Naive thymus-derived CD4-positive, alpha-beta T cell (primary cell): ENCODE data around the gene KIF2A. TPM values are rescaled to one million over a fixed set of nuclear protein-coding genes. Genes with fewer than 3 reads are reported as not detected.

Source experiments
- ATAC-seq: fragments of 150-1000 bp; cut with Tn5 transposase; 2 replicates; pipeline ENCODE4 v1.10.0; 2021; ENCODE audit warnings: mild to moderate bottlenecking, moderate library complexity
- CTCF ChIA-PET: fragments of 350-600 bp; sonication (Branson Sonifier 250); formaldehyde crosslinking; loops from one replicate; lab custom pipeline; 2021; ENCODE audit warnings: antibody characterized with exemption; lab: Charles Lee
- POLR2A ChIA-PET: fragments of 350-600 bp; sonication (Branson Sonifier 250); formaldehyde crosslinking; loops from one replicate; lab custom pipeline; 2021; ENCODE audit warnings: antibody characterized with exemption, inconsistent platforms; lab: Charles Lee
- DNase-seq, 9 donors: peaks; one replicate each; pipeline versions ENCODE4 v3.0.0 to v3.0.0-alpha.2; 2020 to 2022; ENCODE audit warnings: mixed read lengths in 1 of 9
- H3K27ac ChIP-seq: one replicate; pipeline ENCODE4 v1.7.0; 2013; ENCODE audit warnings: mild to moderate bottlenecking, low read depth, low read length, moderate library complexity
- H3K27me3 ChIP-seq, 2 donors: one replicate each; pipeline ENCODE4 v1.7.0; 2013; ENCODE audit warnings: low read length in 2 of 2, mild to moderate bottlenecking in 2 of 2, moderate library complexity in 2 of 2; ENCODE audit not compliant: control insufficient read depth in 2 of 2, insufficient read depth in 2 of 2
- H3K36me3 ChIP-seq, 3 experiments: 1 replicate in 2 of 3; 2 replicates in 1 of 3; pipeline ENCODE4 v1.7.0; 2013; ENCODE audit warnings: low read length in 3 of 3, mild to moderate bottlenecking in 3 of 3, moderate library complexity in 1 of 3; ENCODE audit not compliant: insufficient read depth in 3 of 3, control insufficient read depth in 2 of 3
- H3K4me1 ChIP-seq, 2 donors: one replicate each; pipeline ENCODE4 v1.7.0; 2013; ENCODE audit warnings: low read length in 2 of 2, mild to moderate bottlenecking in 2 of 2, moderate library complexity in 1 of 2; ENCODE audit not compliant: control insufficient read depth in 2 of 2, insufficient read depth in 2 of 2
- H3K4me3 ChIP-seq: 2 replicates; pipeline ENCODE4 v1.7.0; 2013; ENCODE audit warnings: mild to moderate bottlenecking, low read length
- H3K9me3 ChIP-seq, 3 experiments: 1 replicate in 2 of 3; 2 replicates in 1 of 3; pipeline ENCODE4 v1.7.0; 2013; ENCODE audit warnings: low read length in 3 of 3; ENCODE audit not compliant: control insufficient read depth in 2 of 3
- H3K27ac Mint-ChIP-seq, 9 donors: one replicate each; pipeline ENCODE4 v1.8.0; 2020 to 2022; ENCODE audit warnings: mixed read lengths in 9 of 9, mild to moderate bottlenecking in 8 of 9, moderate library complexity in 5 of 9, inconsistent platforms in 2 of 9
- H3K27me3 Mint-ChIP-seq, 5 donors: one replicate each; pipeline ENCODE4 v1.8.0; 2021 to 2022; ENCODE audit warnings: mixed read lengths in 5 of 5, mild to moderate bottlenecking in 1 of 5
- H3K36me3 Mint-ChIP-seq, 5 donors: one replicate each; pipeline ENCODE4 v1.8.0; 2020 to 2022; ENCODE audit warnings: mixed read lengths in 5 of 5, mild to moderate bottlenecking in 3 of 5, inconsistent platforms in 1 of 5
- H3K4me1 Mint-ChIP-seq, 7 donors: one replicate each; pipeline ENCODE4 v1.8.0; 2020 to 2022; ENCODE audit warnings: mixed read lengths in 7 of 7, mild to moderate bottlenecking in 3 of 7, inconsistent platforms in 1 of 7
- H3K4me3 Mint-ChIP-seq, 10 donors: one replicate each; pipeline ENCODE4 v1.8.0; 2020 to 2022; ENCODE audit warnings: mild to moderate bottlenecking in 10 of 10, mixed read lengths in 10 of 10, moderate library complexity in 6 of 10, inconsistent platforms in 2 of 10
- H3K9me3 Mint-ChIP-seq, 11 donors: one replicate each; pipeline ENCODE4 v1.8.0; 2020 to 2022; ENCODE audit warnings: mixed read lengths in 11 of 11, mild to moderate bottlenecking in 4 of 11, inconsistent platforms in 1 of 11, moderate library complexity in 1 of 11
- intact Hi-C, 2 donors: fragments of 100-400 bp; cut with micrococcal nuclease; formaldehyde crosslinking; loops; one replicate each; pipeline ENCODE4 v1.15.1; 2023
- polyA plus RNA-seq, 2 donors: library from polyadenylated mRNA; unstranded; fragments of 300-500 nt; fragmentation: Illumina TruSeq; gene quantifications; one replicate each; pipeline ENCODE4 v1.2.3, GENCODE V29; 2021
- total RNA-seq, 6 experiments: library from RNA in 5 of 6; stranded (reverse) in 5 of 6; gene quantifications; 1 replicate in 5 of 6; 2 replicates in 1 of 6; pipeline ENCODE4 v1.2.3 and lab custom pipeline; 2021 to 2026

The KIF2A gene
- total and polyA plus RNA-seq, 7 experiments from 2014 or later: 73.5 to 179 (median 142) TPM

- Histone ChIP-seq H3K36me3 (peaks cover 6 to 63% (median 9%) of the 10 kb centered on the region in 3 experiments), H3K27ac (no peak overlapping the region), H3K4me1 (no peaks in the 10 kb centered on the region), H3K4me3 (no peak overlapping the region), H3K27me3 (no peaks in the 10 kb centered on the region), H3K9me3 (no peaks in the 10 kb centered on the region)
- H3K9me3 Mint-ChIP-seq: no peaks in the 10 kb centered on the region
- ChIA-PET POLR2A (interaction anchor here (1.1 to 1.7 kb wide), 2 partner anchors 8 to 10 kb away, joined by 3 to 13 read pairs; partner anchors contain the start of gene DIMT1), CTCF (no interaction called here)
- no peak overlapping the region for H3K4me3 Mint-ChIP-seq
- peak overlapping the region in 4 of 9 donors; percentile 48 to 71 (median 53) for H3K27ac Mint-ChIP-seq
- H3K27me3 Mint-ChIP-seq: no peaks in the 10 kb centered on the region
- peaks cover 4 to 27% (median 6%) of the 10 kb centered on the region in 7 donors for H3K4me1 Mint-ChIP-seq
- no peak for DNase-seq
- intact Hi-C loops: no loop called here
- no peak for ATAC-seq
- H3K36me3 Mint-ChIP-seq: peaks cover 4 to 38% (median 16%) of the 10 kb centered on the region in 5 donors
These were observed 89.4 kb downstream of the KIF2A start for GRCh38 chr5:62395210-62395950.

- H3K27me3 ChIP-seq: no peaks in the 10 kb centered on the region
- Mint-ChIP-seq H3K4me1 (peaks cover 21 to 38% (median 35%) of the 10 kb centered on the region in 7 donors), H3K9me3 (no peaks in the 10 kb centered on the region), H3K27me3 (no peaks in the 10 kb centered on the region), H3K36me3 (peaks cover 0 to 17% (median 9%) of the 10 kb centered on the region in 5 donors), H3K4me3 (peak within 1 kb of the TSS; percentile 93 to 100 (median 98)), H3K27ac (peak within 1 kb of the TSS; percentile 87 to 98 (median 94))
- ATAC-seq: peak; percentile 99
- DNase-seq: peak; percentile 79 to 92 (median 90)
- H3K36me3 ChIP-seq: peaks cover 0 to 15% (median 4%) of the 10 kb centered on the region in 3 experiments
- no peaks in the 10 kb centered on the region for H3K9me3 ChIP-seq
- H3K4me1 ChIP-seq: peaks cover 12 to 13% of the 10 kb centered on the region in 2 donors
- ChIA-PET POLR2A (interaction anchor here (0.5 to 3.8 kb wide), 17 partner anchors 9 to 1125 kb away, joined by 3 to 54 read pairs (median 3); partner anchors contain the start of genes IPO11, KIF2A, LRRC70 and ZSWIM6), CTCF (interaction anchor here (0.7 to 2.1 kb wide), 4 partner anchors 8 to 179 kb away, joined by 3 to 8 read pairs (median 7); partner anchors contain the start of gene IPO11)
- peak within 1 kb of the TSS; percentile 99 for H3K4me3 ChIP-seq
- intact Hi-C loops: loop anchor here (1.0 to 10.0 kb wide), 9 partner anchors 9 to 1459 kb away; partner anchors contain the start of genes IPO11 (in 2 of the 2), KIF2A (in 2 of the 2), ERCC8 (in 1 of the 2) and LRRC70 (in 1 of the 2)
- peak within 1 kb of the TSS; percentile 89 for H3K27ac ChIP-seq
These were observed 97.6 kb downstream of the KIF2A start, which contains the start of gene DIMT1 for GRCh38 chr5:62403411-62404250. TSS of gene DIMT1 (minus strand) at chr5:62403905. CDS start at chr5:62403772, 133 bp downstream.

DNA sequence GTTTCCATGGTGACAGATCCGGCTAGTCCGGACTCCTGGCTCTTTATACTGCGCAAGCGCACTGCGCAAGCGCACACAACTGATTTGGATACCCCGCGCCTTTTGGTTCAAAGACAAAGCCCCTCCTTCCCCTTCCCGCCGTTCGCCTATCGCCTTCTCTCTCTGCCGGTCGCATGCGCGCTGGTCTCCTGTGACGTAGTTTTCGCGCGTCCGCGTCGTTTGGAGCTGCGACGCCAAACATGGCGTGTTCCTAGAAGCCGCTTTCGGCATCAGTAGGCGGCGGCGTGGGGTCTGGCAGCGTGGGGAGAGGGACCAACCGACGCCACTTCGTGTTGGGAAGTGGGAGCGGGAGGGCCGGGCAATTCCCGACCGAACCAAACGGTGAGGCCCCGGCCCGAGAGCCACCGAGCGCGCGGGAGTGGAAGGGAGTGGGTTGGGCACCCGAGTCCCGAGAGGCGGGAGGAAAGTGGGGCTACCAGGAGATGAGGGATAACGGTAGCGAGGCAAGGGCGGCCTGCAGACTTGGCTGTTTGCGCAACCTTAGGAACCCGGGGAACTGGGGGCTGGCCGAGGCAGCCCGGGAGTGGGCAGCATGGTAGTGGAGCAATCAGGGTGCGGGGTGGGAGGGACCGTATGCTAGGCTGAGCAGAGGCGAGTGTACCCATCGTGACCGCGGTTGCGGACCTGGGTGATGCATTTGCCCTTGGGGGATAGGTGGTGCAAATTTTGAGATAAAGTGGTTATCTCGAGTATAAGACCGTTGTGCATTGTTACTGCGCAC is 106.7 kb downstream of the KIF2A start, which contains the start of gene IPO11:
IPO11 (plus strand) TSS at position 215 of the 781 bp plus-strand sequence. CDS start 24,517 bp downstream, outside the sequence.
- CTCF ChIA-PET: interaction anchor here (0.6 to 1.6 kb wide), 2 partner anchors 9 to 188 kb away, joined by 3 to 8 read pairs; partner anchors contain the start of gene DIMT1
- Mint-ChIP-seq H3K4me3 (peak within 1 kb of the TSS; percentile 81 to 97 (median 92)), H3K27ac (peak within 1 kb of the TSS; percentile 87 to 96 (median 93)), H3K36me3 (peaks cover 0 to 5% (median 0%) of the 10 kb centered on the region in 5 donors), H3K27me3 (peaks cover 0 to 7% (median 0%) of the 10 kb centered on the region in 5 donors), H3K4me1 (peaks cover 8 to 39% (median 29%) of the 10 kb centered on the region in 7 donors), H3K9me3 (peaks cover 0 to 6% (median 0%) of the 10 kb centered on the region in 11 donors)
- Histone ChIP-seq H3K4me3 (peak within 1 kb of the TSS; percentile 91), H3K36me3 (peaks cover 0 to 10% (median 0%) of the 10 kb centered on the region in 3 experiments), H3K27ac (peak within 1 kb of the TSS; percentile 80), H3K27me3 (no peaks in the 10 kb centered on the region), H3K9me3 (no peaks in the 10 kb centered on the region), H3K4me1 (peaks cover 11 to 12% of the 10 kb centered on the region in 2 donors)
- ATAC-seq: peak; percentile 96
- DNase-seq: peak; percentile 97 to 98 (median 98)
- POLR2A ChIA-PET: interaction anchor here (1.2 to 4.0 kb wide), 2 partner anchors 10 to 28 kb away, joined by 3 to 54 read pairs; partner anchors contain the start of gene DIMT1
- intact Hi-C loops: loop anchor here (1.0 to 5.0 kb wide), 7 partner anchors 9 to 1250 kb away; partner anchors contain the start of genes DIMT1 (in 2 of the 2), KIF2A (in 2 of the 2), SMIM15 (in 2 of the 2) and ZSWIM6 (in 2 of the 2)

- Mint-ChIP-seq H3K4me3 (peak overlapping the region; percentile 81 to 97 (median 92)), H3K9me3 (peaks cover 0 to 6% (median 0%) of the 10 kb centered on the region in 11 donors), H3K4me1 (peaks cover 8 to 46% (median 32%) of the 10 kb centered on the region in 7 donors), H3K36me3 (peaks cover 0 to 5% (median 0%) of the 10 kb centered on the region in 5 donors), H3K27ac (peak overlapping the region; percentile 83 to 96 (median 93)), H3K27me3 (peaks cover 0 to 7% (median 0%) of the 10 kb centered on the region in 5 donors)
- Histone ChIP-seq H3K4me3 (peak overlapping the region; percentile 91), H3K36me3 (peaks cover 0 to 10% (median 0%) of the 10 kb centered on the region in 3 experiments), H3K9me3 (no peaks in the 10 kb centered on the region), H3K4me1 (peaks cover 11 to 12% of the 10 kb centered on the region in 2 donors), H3K27ac (no peak overlapping the region), H3K27me3 (no peaks in the 10 kb centered on the region)
- POLR2A ChIA-PET: interaction anchor here (4.0 kb wide), 1 partner anchor 11 kb away, joined by 54 read pairs; the partner anchor contains the start of gene DIMT1
- intact Hi-C loops: loop anchor here (2.0 to 5.0 kb wide), 4 partner anchors 1006 to 1251 kb away; partner anchors contain the start of genes SMIM15 (in 2 of the 2) and ZSWIM6 (in 1 of the 2)
- CTCF ChIA-PET: interaction anchor here (0.7 to 1.0 kb wide), 2 partner anchors 46 to 200 kb away, joined by 4 read pairs; no protein-coding TSS in a partner anchor
- ATAC-seq: no peak
- DNase-seq: no peak
These were observed 107.7 kb downstream of the KIF2A start for GRCh38 chr5:62413711-62414110.

DNA sequence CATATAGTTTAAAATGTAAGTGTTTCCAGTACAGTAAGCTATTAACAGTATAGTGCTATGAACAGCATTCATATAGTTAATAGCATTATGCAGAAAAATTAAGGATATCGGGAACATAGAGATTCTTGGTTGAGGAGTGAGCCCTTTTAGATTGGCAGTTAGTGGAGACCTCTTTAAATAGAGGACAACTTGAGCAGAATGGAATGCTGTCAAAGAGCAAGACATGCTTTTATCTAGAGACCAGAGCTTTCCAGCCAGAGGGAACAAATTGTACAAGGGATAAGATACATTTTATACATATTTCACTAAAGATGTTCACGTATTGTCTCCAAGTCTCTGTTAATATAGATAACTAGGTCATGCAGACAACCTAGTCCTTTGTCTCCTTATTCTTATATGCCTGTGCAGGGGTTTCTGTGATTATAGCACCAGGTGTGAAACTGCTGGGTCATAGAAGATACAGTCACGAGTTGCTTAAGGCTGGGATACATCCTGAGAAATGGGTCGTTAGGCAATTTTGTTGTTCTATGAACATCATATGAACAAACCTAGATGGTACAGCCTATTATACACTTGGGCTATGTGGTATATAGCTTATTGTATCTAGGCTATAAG is 112.6 kb downstream of the KIF2A start:
- CTCF ChIA-PET: no interaction called here
- intact Hi-C loops: no loop called here

More for the DNA sequence above, 112.6 kb downstream of the KIF2A start:
- no peak overlapping the region for H3K27ac ChIP-seq
- POLR2A ChIA-PET: interaction anchor here (0.6 to 1.8 kb wide), 2 partner anchors 15 to 95 kb away, joined by 4 to 7 read pairs; partner anchors contain the start of gene DIMT1
- H3K9me3 ChIP-seq: no peaks in the 10 kb centered on the region
- DNase-seq (no peak), ATAC-seq (no peak)
- Mint-ChIP-seq H3K9me3 (no peaks in the 10 kb centered on the region), H3K27me3 (no peaks in the 10 kb centered on the region), H3K36me3 (peaks cover 0 to 15% (median 3%) of the 10 kb centered on the region in 5 donors), H3K4me1 (peaks cover 8 to 55% (median 44%) of the 10 kb centered on the region in 7 donors), H3K27ac (no peak overlapping the region), H3K4me3 (no peak overlapping the region)
- peaks cover 2 to 4% of the 10 kb centered on the region in 2 donors for H3K4me1 ChIP-seq
- H3K36me3 ChIP-seq: peaks cover 0 to 4% (median 0%) of the 10 kb centered on the region in 3 experiments
- no peak overlapping the region for H3K4me3 ChIP-seq
- no peaks in the 10 kb centered on the region for H3K27me3 ChIP-seq
